HL-60 (cell line): ENCODE results near the gene KCNJ12.

Experiments
- SPI1 ChIP-seq: IDR thresholded peaks from 2 replicates; pipeline ENCODE4 v1.6.1; 2012; ENCODE audit warnings: low read depth, mild to moderate bottlenecking, borderline replicate concordance
- TF ChIP-seq, protein P1 (sequence below): IDR thresholded peaks from one replicate; pipeline ENCODE4 v1.5.1; 2011; ENCODE audit warnings: low read length, control low read depth, inconsistent platforms; ENCODE audit not compliant: insufficient read depth

DNA sequence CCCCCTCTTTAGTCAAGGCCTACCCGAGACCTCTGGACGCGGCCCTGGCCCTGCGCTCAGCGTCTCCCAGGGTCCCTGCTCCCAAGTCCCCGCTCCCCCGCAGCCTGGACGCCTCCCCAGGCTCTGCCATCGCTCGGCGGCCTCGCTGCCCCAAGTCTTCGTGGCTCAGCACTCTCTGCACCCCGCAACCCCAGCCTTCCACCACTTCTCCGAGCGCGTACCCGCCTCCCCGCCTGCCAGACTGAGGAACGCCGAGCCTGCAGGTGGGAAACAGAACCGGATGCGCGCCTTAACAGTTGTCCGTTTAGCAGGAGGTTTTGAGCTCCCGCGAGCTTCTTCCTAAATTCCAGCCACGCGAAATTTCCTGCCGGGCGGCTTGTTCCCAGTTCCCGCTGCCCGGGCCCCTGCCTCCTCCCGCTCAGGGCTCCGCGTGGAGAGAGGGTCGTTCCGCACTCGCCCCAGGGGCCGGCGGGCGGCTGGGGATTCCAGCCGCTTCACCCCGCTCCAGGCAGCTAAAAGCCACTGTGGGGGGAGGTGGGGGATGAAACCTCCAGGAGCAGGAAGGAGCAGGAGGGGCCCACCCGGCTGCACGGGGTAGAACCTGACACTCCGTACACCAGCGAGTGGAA lies 87.7 kb downstream of the KCNJ12 start:
- TF ChIP-seq, protein P1, sequence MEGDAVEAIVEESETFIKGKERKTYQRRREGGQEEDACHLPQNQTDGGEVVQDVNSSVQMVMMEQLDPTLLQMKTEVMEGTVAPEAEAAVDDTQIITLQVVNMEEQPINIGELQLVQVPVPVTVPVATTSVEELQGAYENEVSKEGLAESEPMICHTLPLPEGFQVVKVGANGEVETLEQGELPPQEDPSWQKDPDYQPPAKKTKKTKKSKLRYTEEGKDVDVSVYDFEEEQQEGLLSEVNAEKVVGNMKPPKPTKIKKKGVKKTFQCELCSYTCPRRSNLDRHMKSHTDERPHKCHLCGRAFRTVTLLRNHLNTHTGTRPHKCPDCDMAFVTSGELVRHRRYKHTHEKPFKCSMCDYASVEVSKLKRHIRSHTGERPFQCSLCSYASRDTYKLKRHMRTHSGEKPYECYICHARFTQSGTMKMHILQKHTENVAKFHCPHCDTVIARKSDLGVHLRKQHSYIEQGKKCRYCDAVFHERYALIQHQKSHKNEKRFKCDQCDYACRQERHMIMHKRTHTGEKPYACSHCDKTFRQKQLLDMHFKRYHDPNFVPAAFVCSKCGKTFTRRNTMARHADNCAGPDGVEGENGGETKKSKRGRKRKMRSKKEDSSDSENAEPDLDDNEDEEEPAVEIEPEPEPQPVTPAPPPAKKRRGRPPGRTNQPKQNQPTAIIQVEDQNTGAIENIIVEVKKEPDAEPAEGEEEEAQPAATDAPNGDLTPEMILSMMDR = no peak
- TF ChIP-seq SPI1 = no peak
